HCT116 (cell line): ENCODE results near the gene TBP. TPM values are rescaled to one million over a fixed set of nuclear protein-coding genes. Genes with fewer than 3 reads are reported as not detected.

Experiments
- ATAC-seq: fragments of 200-7000 bp; cut with Tn5 transposase; 2 replicates; pipeline ENCODE4 v1.9.1; 2020; ENCODE audit warnings: mild to moderate bottlenecking, moderate library complexity
- BruUV-seq: library from RNA; stranded (reverse); fragments of 400-500 nt; replicated peaks from 2 replicates; lab custom pipeline; 2021; lab: Mats Ljungman, UMichigan
- CTCF ChIA-PET: fragments of 300-600 bp; sonication (Branson Sonifier 250); formaldehyde crosslinking; loops from one replicate; lab custom pipeline; 2021; ENCODE audit warnings: antibody characterized with exemption; lab: Charles Lee
- POLR2A ChIA-PET: fragments of 300-600, 350-600 bp; sonication (Branson Sonifier 250); formaldehyde crosslinking; loops from one replicate; lab custom pipeline; 2021; ENCODE audit warnings: antibody characterized with exemption; lab: Charles Lee
- RAD21 ChIA-PET, 2 experiments: fragments of 300-600 bp; sonication (Branson Sonifier 250); formaldehyde crosslinking; loops; one replicate each; lab custom pipeline; 2023; ENCODE audit warnings: low total read pairs in 2 of 2; ENCODE audit not compliant: uncharacterized antibody in 2 of 2, unreplicated experiment in 2 of 2, low non-redundant PET in 1 of 2; lab: Charles Lee
- DNase-seq: peaks from one replicate; pipeline ENCODE4 v3.0.0-alpha.2; 2010; ENCODE audit warnings: low read depth, low spot score
- H2AFZ ChIP-seq: fragments of 200-600 bp; shearing (Covaris generic), sonication (generic); 2 replicates; pipeline ENCODE4 v1.6.1; 2017; ENCODE audit warnings: low read depth, mixed run types, mixed read lengths, antibody characterized with exemption, low read length; ENCODE audit not compliant: poor library complexity, severe bottlenecking
- H3K27ac ChIP-seq: 2 replicates; pipeline ENCODE4 v1.5.1; 2012; ENCODE audit warnings: low read depth, low read length
- H3K27me3 ChIP-seq: fragments of 200-600 bp; sonication (generic); 2 replicates; pipeline ENCODE4 v1.6.1; 2016; ENCODE audit warnings: mixed run types, low read length, mixed read lengths; ENCODE audit not compliant: insufficient read depth
- H3K36me3 ChIP-seq, 2 experiments: fragments of 200-500 bp in 1 of 2; fragments of 200-600 bp in 1 of 2; sonication (Bioruptor generic) in 1 of 2; sonication (generic) in 1 of 2; 2 replicates each; pipeline versions ENCODE4 v1.5.1 to v1.6.1; 2014 to 2016; ENCODE audit warnings: low read length in 2 of 2, inconsistent platforms in 1 of 2, mixed read lengths in 1 of 2, mixed run types in 1 of 2; ENCODE audit not compliant: insufficient read depth in 2 of 2, control insufficient read depth in 1 of 2
- H3K4me1 ChIP-seq, 2 experiments: fragments of 200-600 bp in 1 of 2; sonication (generic) in 1 of 2; 2 replicates each; pipeline versions ENCODE4 v1.5.1 to v1.6.1; 2012 to 2017; ENCODE audit warnings: low read length in 2 of 2, inconsistent platforms in 1 of 2, mild to moderate bottlenecking in 1 of 2, mixed read lengths in 1 of 2, mixed run types in 1 of 2, moderate library complexity in 1 of 2; ENCODE audit not compliant: insufficient read depth in 2 of 2, control insufficient read depth in 1 of 2
- H3K4me2 ChIP-seq: fragments of 200-600 bp; sonication (generic); 2 replicates; pipeline ENCODE4 v1.6.1; 2017; ENCODE audit warnings: mixed run types, low read length, mixed read lengths
- H3K4me3 ChIP-seq, 2 experiments: fragments of 200-600 bp in 1 of 2; sonication (generic) in 1 of 2; replicated peaks in 1 of 2; 2 replicates each; pipeline ENCODE4 v1.5.1; 2011 to 2016; ENCODE audit warnings: low read length in 2 of 2, control low read depth in 1 of 2, low read depth in 1 of 2, mild to moderate bottlenecking in 1 of 2, mixed read lengths in 1 of 2, mixed run types in 1 of 2
- H3K79me2 ChIP-seq: fragments of 200-600 bp; sonication (generic); 2 replicates; pipeline ENCODE4 v1.6.1; 2017; ENCODE audit warnings: mild to moderate bottlenecking, mixed run types, low read length, moderate library complexity, mixed read lengths; ENCODE audit not compliant: insufficient read depth
- H3K9ac ChIP-seq: fragments of 200-600 bp; sonication (generic); 2 replicates; pipeline ENCODE4 v1.6.1; 2016; ENCODE audit warnings: low read length, mixed read lengths
- H3K9me2 ChIP-seq: fragments of 200-600 bp; sonication (generic), shearing (Covaris generic); 2 replicates; pipeline ENCODE4 v1.6.1; 2017; ENCODE audit warnings: mixed run types, mild to moderate bottlenecking, moderate library complexity; ENCODE audit not compliant: insufficient read depth
- H3K9me3 ChIP-seq, 2 experiments: fragments of 200-500 bp in 1 of 2; fragments of 200-600 bp in 1 of 2; sonication (Bioruptor generic) in 1 of 2; sonication (generic) in 1 of 2; 2 replicates each; pipeline ENCODE4 v1.6.1; 2014 to 2017; ENCODE audit warnings: low read length in 2 of 2, mixed read lengths in 2 of 2, inconsistent platforms in 1 of 2, low read depth in 1 of 2, mild to moderate bottlenecking in 1 of 2, mixed run types in 1 of 2, moderate library complexity in 1 of 2; ENCODE audit not compliant: control insufficient read depth in 1 of 2, insufficient read depth in 1 of 2
- H4K20me1 ChIP-seq: fragments of 200-600 bp; sonication (generic), shearing (Covaris generic); 2 replicates; pipeline ENCODE4 v1.6.1; 2017; ENCODE audit warnings: mixed run types, mild to moderate bottlenecking, moderate library complexity; ENCODE audit not compliant: insufficient read depth
- ATF3 ChIP-seq: IDR thresholded peaks from 2 replicates; pipeline ENCODE4 v1.6.1; 2012
- CBX3 ChIP-seq: IDR thresholded peaks from 2 replicates; pipeline ENCODE4 v1.6.1; 2012; ENCODE audit warnings: low read depth
- CTCF ChIP-seq, 3 experiments: fragments of 200-600 bp in 1 of 3; sonication (generic) in 1 of 3; IDR thresholded peaks in 2 of 3; conservative IDR thresholded peaks in 1 of 3; 2 replicates each; pipeline ENCODE4 v1.5.1; 2012 to 2017; ENCODE audit warnings: low read depth in 2 of 3, low read length in 2 of 3, antibody characterized with exemption in 1 of 3, borderline replicate concordance in 1 of 3, control low read depth in 1 of 3, mild to moderate bottlenecking in 1 of 3, mixed read lengths in 1 of 3, mixed run types in 1 of 3, moderate library complexity in 1 of 3; ENCODE audit not compliant: insufficient read depth in 1 of 3
- ELF1 ChIP-seq: IDR thresholded peaks from 2 replicates; pipeline ENCODE4 v1.6.1; 2012; ENCODE audit warnings: low read depth, borderline replicate concordance
- EZH2phosphoT487 ChIP-seq: fragments of 200-600 bp; IDR thresholded peaks from 2 replicates; pipeline ENCODE4 v1.6.1; 2018; ENCODE audit warnings: antibody characterized with exemption, borderline replicate concordance
- JUND ChIP-seq: IDR thresholded peaks from 2 replicates; pipeline ENCODE4 v1.6.1; 2012
- MAX ChIP-seq: IDR thresholded peaks from 2 replicates; pipeline ENCODE4 v1.6.1; 2012
- POLR2AphosphoS5 ChIP-seq: IDR thresholded peaks from 2 replicates; pipeline ENCODE4 v1.6.1; 2011; ENCODE audit warnings: mild to moderate bottlenecking, low read depth, low read length, moderate library complexity
- SP1 ChIP-seq: IDR thresholded peaks from 2 replicates; pipeline ENCODE4 v1.6.1; 2012; ENCODE audit warnings: low read depth
- YY1 ChIP-seq: IDR thresholded peaks from 2 replicates; pipeline ENCODE4 v1.6.1; 2011; ENCODE audit warnings: low read length, low read depth, moderate library complexity, mild to moderate bottlenecking; ENCODE audit not compliant: insufficient replicate concordance; ENCODE audit errors: extremely low read depth
- ZBTB33 ChIP-seq: IDR thresholded peaks from 2 replicates; pipeline ENCODE4 v1.6.1; 2011; ENCODE audit warnings: mild to moderate bottlenecking, low read length, moderate library complexity; ENCODE audit not compliant: insufficient replicate concordance; ENCODE audit errors: extremely low read depth
- ZFX ChIP-seq: fragments of 450-650 bp; IDR thresholded peaks from 2 replicates; pipeline ENCODE4 v1.6.1; 2017
- intact Hi-C: fragments of 100-400 bp; cut with micrococcal nuclease; formaldehyde crosslinking; loops from 2 replicates; pipeline ENCODE4 v1.10.0; 2022
- total RNA-seq: library from RNA; stranded (reverse); gene quantifications from one replicate; pipeline ENCODE4 v1.2.1, GENCODE V29; 2021; ENCODE audit not compliant: unreplicated experiment

The TBP gene
- total RNA-seq, 1 experiment from 2014 or later, result 22.7 TPM

DNA sequence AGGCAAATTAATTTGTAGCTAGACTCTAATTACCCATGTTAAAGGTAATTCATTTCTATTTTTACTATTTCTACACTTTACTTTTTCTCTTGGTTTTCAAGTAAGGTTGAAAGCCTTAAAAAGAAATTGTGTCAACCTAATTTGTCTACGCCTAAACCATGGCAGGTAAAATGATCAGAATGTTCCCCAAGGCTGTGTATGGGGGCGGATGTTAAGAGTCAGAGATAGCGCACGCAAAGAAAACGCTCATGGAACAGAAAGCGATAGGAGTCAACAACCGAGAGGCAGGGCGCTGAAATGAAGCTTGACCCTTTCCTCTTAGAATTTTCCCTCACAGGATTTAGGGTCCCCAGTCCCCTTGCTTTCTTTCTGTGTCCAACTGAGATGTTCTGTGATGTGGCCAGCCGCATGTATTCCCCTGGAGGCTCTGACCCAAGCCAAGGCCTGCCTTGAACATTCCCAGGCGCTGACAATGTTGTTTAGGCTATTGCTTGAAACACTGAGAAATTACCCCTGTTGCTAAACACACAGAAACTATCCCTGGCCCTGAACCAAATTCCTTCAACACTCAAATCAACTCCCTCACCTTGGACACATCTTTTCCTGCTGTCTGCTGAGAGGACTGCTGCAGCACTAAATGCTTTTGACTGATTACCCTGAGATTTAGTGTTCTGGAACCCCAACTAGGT is 12.0 kb upstream of the TBP start:
- ATAC-seq (no peak), DNase-seq (no peak)
- Histone ChIP-seq H3K9me2 (no peaks in the 10 kb centered on the region), H2AFZ (no peak overlapping the region), H3K79me2 (peaks cover 100% of the 10 kb centered on the region), H3K9me3 (no peaks in the 10 kb centered on the region), H4K20me1 (peaks cover 35% of the 10 kb centered on the region), H3K27ac (no peak overlapping the region), H3K27me3 (no peaks in the 10 kb centered on the region), H3K4me3 (no peak overlapping the region), H3K9ac (no peak overlapping the region), H3K36me3 (peaks cover 77 to 88% of the 10 kb centered on the region in 2 experiments), H3K4me1 (no peaks in the 10 kb centered on the region), H3K4me2 (no peak overlapping the region)
- POLR2A ChIA-PET, result no interaction called here
- TF ChIP-seq CTCF (IDR thresholded peaks at IDR 0.05 in 2 of 3, conservative IDR thresholded peaks at IDR 0.05 in 1 of 3; ENCODE audit: borderline replicate concordance in 1 of 3, insufficient read depth in 1 of 3, low read depth in 2 of 3, low read length in 2 of 3), result no peak
- no peak for TF ChIP-seq SP1
- no peak for TF ChIP-seq MAX
- TF ChIP-seq POLR2AphosphoS5, result no peak
- no peak for TF ChIP-seq ELF1
- CTCF ChIA-PET, result interaction anchor here (0.9 kb wide), 1 partner anchor 12 kb away, joined by 5 read pairs; no protein-coding TSS in a partner anchor
- intact Hi-C loops, result no loop called here
- no TSS peak for BruUV-seq
- RAD21 ChIA-PET, result no interaction called here

- no peak overlapping the region for H3K9ac ChIP-seq
- H3K27ac ChIP-seq, result no peak overlapping the region
- intact Hi-C loops, result no loop called here
- no peaks in the 10 kb centered on the region for H3K9me2 ChIP-seq
- no TSS peak for BruUV-seq
- RAD21 ChIA-PET, result no interaction called here
- no peaks in the 10 kb centered on the region for H3K4me1 ChIP-seq
- CTCF ChIA-PET, result no interaction called here
- peaks cover 100% of the 10 kb centered on the region for H3K79me2 ChIP-seq
- POLR2A ChIA-PET, result no interaction called here
- H3K27me3 ChIP-seq, result no peaks in the 10 kb centered on the region
- peaks cover 72 to 90% of the 10 kb centered on the region in 2 experiments for H3K36me3 ChIP-seq
- H3K4me3 ChIP-seq, result no peak overlapping the region
- DNase-seq, result no peak
- no peak overlapping the region for H2AFZ ChIP-seq
- no peak for ATAC-seq
- peaks cover 50% of the 10 kb centered on the region for H4K20me1 ChIP-seq
- no peaks in the 10 kb centered on the region for H3K9me3 ChIP-seq
- H3K4me2 ChIP-seq, result no peak overlapping the region
- no peak for TF ChIP-seq JUND
- no peak for TF ChIP-seq ATF3
- no peak for TF ChIP-seq CBX3
- no peak for TF ChIP-seq CTCF (IDR thresholded peaks at IDR 0.05 in 2 of 3, conservative IDR thresholded peaks at IDR 0.05 in 1 of 3; ENCODE audit: borderline replicate concordance in 1 of 3, insufficient read depth in 1 of 3, low read depth in 2 of 3, low read length in 2 of 3)
- TF ChIP-seq ZBTB33, result no peak
- TF ChIP-seq YY1, result no peak
- TF ChIP-seq EZH2phosphoT487, result no peak
- no peak for TF ChIP-seq ELF1
- TF ChIP-seq ZFX, result no peak
Measured at GRCh38 chr6:170545405-170545804, 8.8 kb upstream of the TBP start.
